ENCODE data around the gene ITIH4. TPM values are rescaled to one million over a fixed set of nuclear protein-coding genes. Genes with fewer than 3 reads are reported as not detected.

ITIH4 gene
- total RNA-seq = 4.9 TPM

GRCh38 chr3:52830535-52831258 lies at the start of gene ITIH4:
Gene ITIH4, minus strand, starts transcription at chr3:52830672. Its CDS starts 30 bp downstream, at chr3:52830642.

DNA sequence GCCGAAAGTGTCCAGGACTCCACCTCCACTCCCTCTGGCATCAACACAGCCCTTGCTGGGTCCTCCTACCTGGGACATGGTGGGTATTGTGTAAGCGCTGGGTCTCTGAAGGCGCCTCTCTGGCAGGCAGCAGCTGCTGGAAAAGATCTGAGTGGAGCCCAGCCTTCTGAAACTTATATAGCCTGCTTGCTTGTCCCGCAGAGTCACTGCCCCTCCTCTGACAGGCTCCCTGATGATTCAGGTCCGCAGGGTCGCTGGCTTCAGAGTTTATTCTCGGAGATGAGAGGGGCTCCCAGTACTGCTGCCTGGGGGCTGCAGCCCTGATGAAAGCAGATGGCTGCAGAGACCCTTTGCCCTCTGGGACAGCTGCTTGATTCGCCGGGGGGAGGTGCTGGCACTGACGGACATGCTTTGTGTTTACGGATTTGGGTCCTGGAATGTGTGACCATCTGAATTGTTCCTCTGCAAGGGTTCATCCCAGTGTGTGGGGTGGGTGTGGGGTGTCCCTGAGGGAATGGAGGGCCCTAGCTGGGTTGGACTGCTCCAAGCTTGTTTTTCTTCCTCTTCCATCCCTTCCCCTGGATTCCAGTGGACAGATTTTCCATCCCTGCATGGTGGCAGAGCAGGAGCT lies 4.5 kb upstream of the ITIH4 start, which contains the start of gene MUSTN1:
Gene MUSTN1, minus strand, starts transcription at position 149 of the 631 bp plus-strand sequence. Its CDS starts 71 bp downstream, at position 78.

DNA sequence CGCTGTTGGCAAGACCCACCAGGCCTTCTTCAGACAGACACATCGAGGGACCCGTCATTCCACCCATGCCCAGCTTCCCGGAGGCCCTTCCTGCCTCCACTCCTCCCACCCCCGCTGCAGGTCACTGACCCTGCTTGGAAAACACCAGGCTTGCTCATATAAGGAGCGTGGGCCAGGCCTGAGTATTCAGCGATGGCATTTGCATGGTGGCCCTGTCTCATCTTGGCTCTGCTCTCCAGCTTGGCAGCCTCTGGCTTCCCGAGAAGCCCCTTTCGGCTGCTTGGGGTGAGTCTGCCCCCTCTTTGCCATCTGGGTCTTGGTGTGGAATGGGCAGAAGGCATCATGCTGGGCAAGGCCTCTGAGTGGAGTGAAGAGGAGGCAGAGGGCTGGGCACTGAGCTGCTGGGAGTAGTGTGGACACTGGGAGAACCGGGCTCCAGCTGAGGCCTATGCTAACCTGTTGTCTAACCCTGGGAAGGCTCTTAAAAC lies 35.8 kb downstream of the ITIH4 start, which contains the start of gene ITIH3:
Gene ITIH3, plus strand, starts transcription at position 185 of the 488 bp plus-strand sequence. Its CDS starts 8 bp downstream, at position 193.

DNA sequence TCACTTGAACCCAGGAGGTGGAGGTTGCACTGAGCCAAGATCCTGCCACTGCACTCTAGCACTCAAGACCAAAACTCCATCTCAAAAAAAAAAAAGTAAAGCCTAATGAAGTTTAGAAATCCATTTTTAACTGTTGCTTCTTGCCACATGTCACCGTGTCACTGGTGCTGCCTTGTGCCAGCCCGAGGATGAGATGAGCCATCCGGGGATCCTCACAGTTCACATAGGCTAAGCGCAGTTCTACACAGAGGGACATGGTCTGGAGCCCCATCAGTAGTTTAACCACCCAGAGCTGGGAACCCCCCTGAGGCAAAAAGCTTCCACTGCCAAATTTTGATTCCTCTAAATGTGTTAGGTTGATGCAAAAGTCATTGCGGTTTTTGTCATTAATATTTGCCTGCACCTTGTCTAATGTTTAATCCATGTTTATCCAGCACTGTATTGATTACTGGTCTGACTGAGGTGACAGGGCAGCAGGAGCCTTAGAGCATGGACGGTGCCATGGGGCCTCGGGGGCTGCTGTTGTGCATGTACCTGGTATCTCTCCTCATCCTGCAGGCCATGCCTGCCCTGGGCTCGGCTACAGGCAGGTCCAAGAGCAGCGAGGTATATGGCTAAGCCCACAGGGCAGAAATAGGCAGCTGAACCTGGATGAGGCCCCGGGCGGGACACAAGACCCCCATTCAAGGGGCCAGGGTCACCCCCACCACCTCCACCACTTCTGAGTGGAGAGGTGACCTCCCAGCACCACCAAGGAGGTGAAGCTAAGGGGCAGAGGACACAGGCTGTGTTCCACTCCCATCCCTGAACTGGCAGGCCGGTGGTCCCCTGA lies 53.1 kb downstream of the ITIH4 start, which contains the start of gene ITIH1:
Gene ITIH1, plus strand, starts transcription at position 473 of the 832 bp plus-strand sequence. Its CDS starts 17 bp downstream, at position 490.

DNA sequence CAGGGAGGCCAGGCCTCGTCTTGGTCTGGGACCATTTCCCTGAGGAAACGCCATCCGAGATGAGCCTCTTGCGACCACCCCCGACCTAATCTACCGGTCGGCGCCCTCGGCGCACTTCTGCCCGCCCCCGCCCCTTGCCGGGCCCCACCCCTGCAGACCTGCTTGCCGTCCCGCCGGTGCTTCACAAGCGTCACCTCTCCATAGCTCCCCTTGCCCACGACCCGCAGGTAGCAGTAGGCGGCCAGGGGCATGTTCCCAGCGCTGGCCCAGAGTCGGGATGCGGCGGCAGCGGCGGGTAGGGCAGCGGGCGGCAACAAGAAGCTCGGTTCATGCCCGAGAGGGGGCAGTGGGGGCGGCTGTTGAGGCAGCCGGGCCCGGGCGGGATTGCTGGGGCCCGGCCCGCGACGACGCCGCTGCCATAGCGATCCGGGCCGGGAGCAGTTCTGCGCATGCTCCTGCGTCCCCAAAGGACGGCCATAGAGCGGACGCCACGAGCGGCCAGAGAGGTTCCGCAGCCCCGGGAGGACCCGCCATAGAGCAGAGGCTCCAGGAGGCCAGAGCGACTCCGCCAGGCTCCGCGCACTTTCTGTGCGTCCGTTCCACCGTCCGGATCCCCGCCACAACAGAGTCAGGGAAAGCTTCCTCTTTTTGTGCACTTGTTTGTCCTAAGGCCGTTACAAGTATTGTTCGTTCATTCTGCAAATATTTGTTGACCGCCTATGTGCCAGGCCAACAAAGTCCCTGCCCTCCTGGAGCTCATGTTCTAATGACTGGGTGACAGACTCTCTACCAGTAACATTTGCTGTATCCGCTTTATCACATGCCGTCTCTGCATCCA lies 59.8 kb downstream of the ITIH4 start, which contains the start of gene NEK4:
Gene NEK4, minus strand, starts transcription at position 445 of the 838 bp plus-strand sequence. Its CDS starts 194 bp downstream, at position 251.

Other genes starting within 250 kb of the ITIH4 start
- 193 TPM for gene PBRM1, start 144.8 kb downstream of the ITIH4 start, total RNA-seq
- 96.2 TPM for gene GNL3, start 144.6 kb downstream of the ITIH4 start, total RNA-seq
- gene GLT8D1, start 124.9 kb downstream of the ITIH4 start, total RNA-seq = 115 TPM
- 75.8 TPM for gene SPCS1, start 124.6 kb downstream of the ITIH4 start, total RNA-seq
- gene NEK4, start 59.7 kb downstream of the ITIH4 start, total RNA-seq = 64.3 TPM
- gene ITIH1, start 53.1 kb downstream of the ITIH4 start, total RNA-seq = not detected
- 0.66 TPM for gene ITIH3, start 35.9 kb downstream of the ITIH4 start, total RNA-seq
- 12.0 TPM for gene MUSTN1, start 4.3 kb upstream of the ITIH4 start, total RNA-seq
- gene STIMATE, start 66.9 kb upstream of the ITIH4 start, total RNA-seq = 12.9 TPM
- gene SFMBT1, start 215.4 kb upstream of the ITIH4 start, total RNA-seq = 25.1 TPM